Loucy (cell line): Measurements from ENCODE around the gene TRAF2.

Experiments used
- H2AFZ ChIP-seq: fragments of 200-600 bp; sonication (generic); 2 replicates; pipeline ENCODE4 v1.6.0; 2016; ENCODE audit warnings: antibody characterized with exemption, mild to moderate bottlenecking, low read length, moderate library complexity
- H3F3A ChIP-seq: fragments of 200-600 bp; 2 replicates; pipeline ENCODE4 v1.6.0; 2016; ENCODE audit warnings: antibody characterized with exemption, low read depth, mild to moderate bottlenecking
- H3K27me3 ChIP-seq: fragments of 200-600 bp; sonication (generic); 2 replicates; pipeline ENCODE4 v1.6.1; 2014; ENCODE audit warnings: low read length, mild to moderate bottlenecking; ENCODE audit not compliant: insufficient read depth, poor library complexity, severe bottlenecking
- H3K36me3 ChIP-seq: fragments of 200-600 bp; sonication (generic); 2 replicates; pipeline ENCODE4 v1.6.1; 2016; ENCODE audit warnings: low read length; ENCODE audit not compliant: insufficient read depth
- H3K4me1 ChIP-seq: fragments of 200-600 bp; sonication (generic); 2 replicates; pipeline ENCODE4 v1.5.1; 2014; ENCODE audit warnings: low read length, mild to moderate bottlenecking; ENCODE audit not compliant: insufficient read depth, poor library complexity, severe bottlenecking
- H3K4me2 ChIP-seq: fragments of 200-600 bp; sonication (generic); 2 replicates; pipeline ENCODE4 v1.6.0; 2014; ENCODE audit warnings: antibody characterized with exemption, low read length, low read depth, mild to moderate bottlenecking; ENCODE audit not compliant: poor library complexity, severe bottlenecking
- H3K4me3 ChIP-seq: fragments of 200-600 bp; sonication (generic); 2 replicates; pipeline ENCODE4 v1.5.1; 2014; ENCODE audit warnings: low read length, mild to moderate bottlenecking, mixed read lengths; ENCODE audit not compliant: poor library complexity, severe bottlenecking
- H3K79me2 ChIP-seq: fragments of 200-600 bp; sonication (generic); 2 replicates; pipeline ENCODE4 v1.6.1; 2014; ENCODE audit warnings: low read length; ENCODE audit not compliant: insufficient read depth
- H3K9ac ChIP-seq: fragments of 200-600 bp; sonication (generic); 2 replicates; pipeline ENCODE4 v1.6.0; 2014; ENCODE audit warnings: mild to moderate bottlenecking, low read depth, low read length, moderate library complexity; ENCODE audit not compliant: poor library complexity, severe bottlenecking
- H3K9me2 ChIP-seq: fragments of 200-600 bp; sonication (generic); replicated peaks from 2 replicates; pipeline ENCODE4 v1.6.1; 2016; ENCODE audit warnings: low read depth, low read length, mixed read lengths
- H3K9me3 ChIP-seq: fragments of 200-600 bp; sonication (generic); 2 replicates; pipeline ENCODE4 v1.6.1; 2014; ENCODE audit warnings: mild to moderate bottlenecking, antibody characterized with exemption, low read length, low read depth; ENCODE audit not compliant: insufficient read depth
- H4K20me1 ChIP-seq: fragments of 200-600 bp; sonication (generic); 2 replicates; pipeline ENCODE4 v1.6.0; 2014; ENCODE audit warnings: antibody characterized with exemption, low read length, mild to moderate bottlenecking; ENCODE audit not compliant: insufficient read depth, poor library complexity, severe bottlenecking
- CTCF ChIP-seq: fragments of 200-600 bp; sonication (generic); conservative IDR thresholded peaks from 2 replicates; pipeline ENCODE4 v1.5.1; 2014; ENCODE audit warnings: mild to moderate bottlenecking, antibody characterized with exemption, low read length
- EZH2phosphoT487 ChIP-seq: fragments of 200-600 bp; IDR thresholded peaks from 2 replicates; pipeline ENCODE4 v1.6.1; 2018; ENCODE audit warnings: antibody characterized with exemption, mild to moderate bottlenecking, moderate library complexity, borderline replicate concordance

The TRAF2 gene

GRCh38 chr9:136850866-136851775 lies 35.2 kb upstream of the TRAF2 start:
- Histone ChIP-seq H3K4me3 (no peak overlapping the region), H3K79me2 (peaks cover 15% of the 10 kb centered on the region; the same call in 1 of the 2 replicates), H3K9me2 (no peaks in the 10 kb centered on the region), H3F3A (no peaks in the 10 kb centered on the region), H4K20me1 (peaks cover 22% of the 10 kb centered on the region), H2AFZ (no peak overlapping the region), H3K36me3 (peaks cover 13% of the 10 kb centered on the region; the same call in 1 of the 2 replicates), H3K4me2 (no peak overlapping the region), H3K27me3 (no peaks in the 10 kb centered on the region), H3K9ac (no peak overlapping the region), H3K9me3 (no peaks in the 10 kb centered on the region), H3K4me1 (peaks cover 7% of the 10 kb centered on the region)
- no peak for TF ChIP-seq CTCF

DNA sequence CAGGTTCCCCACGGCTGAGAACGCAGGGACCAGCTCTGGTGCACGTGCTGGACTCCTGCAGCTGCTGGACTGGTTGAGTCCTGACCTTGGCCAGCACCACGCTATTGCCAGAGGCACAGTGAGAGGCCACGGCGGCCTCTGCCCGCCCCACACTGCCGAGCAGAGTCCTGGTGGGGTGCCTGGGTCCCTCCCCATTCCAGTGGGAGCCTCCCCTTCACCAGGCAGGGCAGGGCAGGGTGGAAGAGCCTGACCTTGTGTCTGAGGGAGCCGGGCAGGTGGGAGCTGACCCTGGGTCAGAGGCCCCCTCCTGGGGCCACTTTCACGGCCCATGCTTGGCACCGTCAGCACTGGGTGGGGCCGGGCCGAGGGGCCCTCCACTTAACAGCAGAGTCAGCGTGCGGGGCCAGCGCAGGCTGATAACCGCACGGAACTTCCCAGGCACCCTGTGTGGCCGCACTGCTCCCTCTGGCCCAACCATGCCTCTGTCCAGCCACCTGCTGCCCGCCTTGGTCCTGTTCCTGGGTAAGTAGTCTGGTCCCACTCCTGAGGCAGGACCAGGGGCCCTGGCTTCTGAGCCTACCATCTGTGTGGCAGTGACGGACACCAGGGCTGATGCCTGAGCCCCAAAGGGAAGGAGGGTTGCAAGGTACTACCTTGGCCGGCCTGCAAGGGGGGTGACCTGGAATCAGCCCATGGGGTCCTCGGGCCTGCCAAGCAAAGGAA lies 34.2 kb upstream of the TRAF2 start, which contains the start of gene MAMDC4:
Gene MAMDC4 (plus strand): TSS at position 406 of the 723 bp plus-strand sequence. CDS start 71 bp downstream, at position 477.
- Histone ChIP-seq H3K36me3 (peaks cover 13% of the 10 kb centered on the region; the same call in 1 of the 2 replicates), H3K4me1 (peaks cover 7% of the 10 kb centered on the region), H3K79me2 (peaks cover 15% of the 10 kb centered on the region; the same call in 1 of the 2 replicates), H3F3A (no peaks in the 10 kb centered on the region), H3K4me2 (no peak within 1 kb of the TSS), H3K27me3 (no peaks in the 10 kb centered on the region), H3K9me2 (no peaks in the 10 kb centered on the region), H3K9ac (no peak within 1 kb of the TSS), H3K9me3 (no peaks in the 10 kb centered on the region), H2AFZ (no peak within 1 kb of the TSS), H4K20me1 (peaks cover 21% of the 10 kb centered on the region), H3K4me3 (no peak within 1 kb of the TSS)
- TF ChIP-seq EZH2phosphoT487 (no peak), CTCF (no peak)

DNA sequence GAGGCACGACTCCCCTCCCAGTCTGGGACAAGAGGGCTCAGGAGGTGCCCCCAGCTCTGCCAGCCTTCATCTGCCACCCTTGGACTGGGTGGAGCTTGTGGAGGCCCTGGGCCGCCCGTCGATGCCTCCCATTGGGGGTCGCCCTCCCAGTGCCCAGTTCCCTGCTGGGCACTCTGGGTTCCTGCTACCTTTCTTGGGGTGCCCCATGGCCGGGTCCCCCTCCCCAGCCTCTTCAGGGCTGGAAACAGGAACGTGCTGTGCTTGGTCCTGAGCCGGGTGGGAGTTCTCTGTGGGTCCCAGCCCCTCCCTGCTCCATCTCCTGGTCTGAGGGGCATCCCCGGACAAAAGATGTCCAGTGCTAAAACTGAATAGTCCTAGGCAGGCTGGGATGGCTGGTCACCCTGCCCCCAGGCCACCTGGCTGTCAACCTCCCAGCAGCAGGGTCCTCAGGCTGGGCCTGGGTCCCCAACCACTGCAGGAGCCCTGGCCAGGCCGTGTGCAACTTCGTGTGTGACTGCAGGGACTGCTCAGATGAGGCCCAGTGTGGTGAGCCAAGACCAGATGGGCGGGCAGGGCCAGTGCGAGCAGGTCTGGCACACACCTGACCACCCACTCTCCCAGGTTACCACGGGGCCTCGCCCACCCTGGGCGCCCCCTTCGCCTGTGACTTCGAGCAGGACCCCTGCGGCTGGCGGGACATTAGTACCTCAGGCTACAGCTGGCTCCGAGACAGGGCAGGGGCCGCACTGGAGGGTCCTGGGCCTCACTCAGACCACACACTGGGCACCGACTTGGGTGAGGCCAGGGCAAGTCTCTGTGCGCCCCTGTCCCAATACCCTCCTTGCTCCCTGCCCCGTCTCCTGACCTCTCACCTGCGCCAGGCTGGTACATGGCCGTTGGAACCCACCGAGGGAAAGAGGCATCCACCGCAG lies 33.4 kb upstream of the TRAF2 start:
- Histone ChIP-seq H4K20me1 (peaks cover 16% of the 10 kb centered on the region), H3K4me1 (peaks cover 4% of the 10 kb centered on the region)
- TF ChIP-seq CTCF = no peak
- no peak for TF ChIP-seq EZH2phosphoT487

More for the DNA sequence above, 33.4 kb upstream of the TRAF2 start:
- H3K4me2 ChIP-seq = no peak overlapping the region
- no peak overlapping the region for H3K9ac ChIP-seq
- H3K79me2 ChIP-seq = peaks cover 14% of the 10 kb centered on the region; the same call in 1 of the 2 replicates
- H3K9me2 ChIP-seq = no peaks in the 10 kb centered on the region
- H2AFZ ChIP-seq = no peak overlapping the region
- H3K9me3 ChIP-seq = no peaks in the 10 kb centered on the region
- H3K27me3 ChIP-seq = no peaks in the 10 kb centered on the region
- H3K4me3 ChIP-seq = no peak overlapping the region
- H3F3A ChIP-seq = no peaks in the 10 kb centered on the region
- H3K36me3 ChIP-seq = peaks cover 13% of the 10 kb centered on the region; the same call in 1 of the 2 replicates
